Caki2 (cell line): Measurements from ENCODE around the gene FAM180A. TPM values are rescaled to one million over a fixed set of nuclear protein-coding genes. Genes with fewer than 3 reads are reported as not detected.

ENCODE experiments used
- total RNA-seq: library from RNA; depleted of rRNA; stranded (reverse); fragments of >200 nt; shearing (Covaris generic); gene quantifications from 2 replicates; pipeline ENCODE4 v1.2.3, GENCODE V29; 2014; ENCODE audit warnings: low replicate concordance; rRNA removed

FAM180A gene
- total RNA-seq, 1 experiment from 2014 or later: not detected

Other genes with a start within 250 kb of the FAM180A start
- gene CNOT4, start 238.7 kb downstream of the FAM180A start, total RNA-seq: 2.0 and 2.9 TPM in 2 replicates
- 27.3 and 38.6 TPM in 2 replicates for gene NUP205, start 190.9 kb downstream of the FAM180A start, total RNA-seq
- 15.7 and 29.9 TPM in 2 replicates for gene STMP1, start 86.3 kb downstream of the FAM180A start, total RNA-seq
- gene SLC13A4, start 20.6 kb downstream of the FAM180A start, total RNA-seq: not detected in 2 replicates
- 60.8 and 73.2 TPM in 2 replicates for gene MTPN, start 228.5 kb upstream of the FAM180A start, total RNA-seq